Subcutaneous adipose tissue (tissue), 4 donors: ENCODE data around the gene TRIM34. TPM values are rescaled to one million over a fixed set of nuclear protein-coding genes. Genes with fewer than 3 reads are reported as not detected.

Source experiments
- total RNA-seq, 4 donors: library from RNA; depleted of rRNA; stranded (reverse); fragments of >200 nt; gene quantifications; one replicate each; pipeline ENCODE4 v1.1.0, GENCODE V29; 2016
- TF ChIP-seq, protein P1 (sequence below): fragments of 450-650 bp; IDR thresholded peaks from one replicate; pipeline ENCODE4 v1.5.1; 2016; ENCODE audit warnings: low read depth, mild to moderate bottlenecking, control low read depth, antibody characterized with exemption, moderate library complexity

TRIM34 gene
- total RNA-seq, 4 donors from 2014 or later: 4.1 to 12.1 (median 8.1) TPM

GRCh38 chr11:5690216-5690615, 65.4 kb downstream of the TRIM34 start:
- TF ChIP-seq, protein P1, sequence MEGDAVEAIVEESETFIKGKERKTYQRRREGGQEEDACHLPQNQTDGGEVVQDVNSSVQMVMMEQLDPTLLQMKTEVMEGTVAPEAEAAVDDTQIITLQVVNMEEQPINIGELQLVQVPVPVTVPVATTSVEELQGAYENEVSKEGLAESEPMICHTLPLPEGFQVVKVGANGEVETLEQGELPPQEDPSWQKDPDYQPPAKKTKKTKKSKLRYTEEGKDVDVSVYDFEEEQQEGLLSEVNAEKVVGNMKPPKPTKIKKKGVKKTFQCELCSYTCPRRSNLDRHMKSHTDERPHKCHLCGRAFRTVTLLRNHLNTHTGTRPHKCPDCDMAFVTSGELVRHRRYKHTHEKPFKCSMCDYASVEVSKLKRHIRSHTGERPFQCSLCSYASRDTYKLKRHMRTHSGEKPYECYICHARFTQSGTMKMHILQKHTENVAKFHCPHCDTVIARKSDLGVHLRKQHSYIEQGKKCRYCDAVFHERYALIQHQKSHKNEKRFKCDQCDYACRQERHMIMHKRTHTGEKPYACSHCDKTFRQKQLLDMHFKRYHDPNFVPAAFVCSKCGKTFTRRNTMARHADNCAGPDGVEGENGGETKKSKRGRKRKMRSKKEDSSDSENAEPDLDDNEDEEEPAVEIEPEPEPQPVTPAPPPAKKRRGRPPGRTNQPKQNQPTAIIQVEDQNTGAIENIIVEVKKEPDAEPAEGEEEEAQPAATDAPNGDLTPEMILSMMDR: no peak

GRCh38 chr11:5690736-5691135, 65.9 kb downstream of the TRIM34 start:
- TF ChIP-seq, protein P1: no peak

- TF ChIP-seq, protein P1: no peak
These were observed 67.2 kb downstream of the TRIM34 start for GRCh38 chr11:5691964-5692361.

Other genes with a start within 250 kb of the TRIM34 start
- not detected for gene OR51M1, start 241.2 kb upstream of the TRIM34 start, total RNA-seq
- not detected for gene OR51Q1, start 202.9 kb upstream of the TRIM34 start, total RNA-seq
- gene OR51I1, start 183.5 kb upstream of the TRIM34 start, total RNA-seq: 1 to 10 TPM in 1 of 4 donors, not detected in 3; 2.9 TPM
- gene OR51I2, start 175.7 kb upstream of the TRIM34 start, total RNA-seq: not detected
- gene OR52D1, start 136.3 kb upstream of the TRIM34 start, total RNA-seq: not detected
- under 1 TPM in 3 of 4 donors, not detected in 1; 0.17 to 0.57 (median 0.49) TPM for gene UBQLN3, start 115.0 kb upstream of the TRIM34 start, total RNA-seq
- under 1 TPM; 0.34 to 0.98 (median 0.71) TPM for gene UBQLNL, start 108.3 kb upstream of the TRIM34 start, total RNA-seq
- not detected for gene OR52H1, start 76.5 kb upstream of the TRIM34 start, total RNA-seq
- gene OR52B6, start 44.1 kb upstream of the TRIM34 start, total RNA-seq: not detected
- 1 to 10 TPM; 1.6 to 9.2 (median 3.4) TPM for gene TRIM6, start 28.4 kb upstream of the TRIM34 start, total RNA-seq
- gene TRIM5, start 60.1 kb downstream of the TRIM34 start, total RNA-seq: 10 to 100 TPM; 12.6 to 22.8 (median 16.7) TPM
- 10 to 100 TPM; 35.9 to 96.8 (median 64.8) TPM for gene TRIM22, start 64.8 kb downstream of the TRIM34 start, total RNA-seq
- gene OR56B1, start 111.4 kb downstream of the TRIM34 start, total RNA-seq: under 1 TPM in 2 of 4 donors, not detected in 2; 0.22 to 0.75 TPM
- not detected for gene OR52N4, start 129.2 kb downstream of the TRIM34 start, total RNA-seq
- under 1 TPM in 2 of 4 donors, not detected in 2; 0.33 to 0.44 TPM for gene OR52N5, start 158.4 kb downstream of the TRIM34 start, total RNA-seq
- gene OR52N1, start 166.3 kb downstream of the TRIM34 start, total RNA-seq: not detected
- gene OR52N2, start 183.9 kb downstream of the TRIM34 start, total RNA-seq: not detected
- not detected for gene OR52E6, start 216.9 kb downstream of the TRIM34 start, total RNA-seq
- gene OR52E8, start 232.7 kb downstream of the TRIM34 start, total RNA-seq: not detected